ENCODE results near the gene TBC1D14.

The TBC1D14 gene

GRCh38 chr4:6909113-6909969 lies at the start of gene TBC1D14:
TBC1D14 (plus strand) TSS chr4:6909826; CDS start chr4:6923390, 13,564 bp downstream.
- DNase-seq (ENCODE audit: low spot score), result peak; percentile 89

- DNase-seq (ENCODE audit: low spot score), result no peak
These were observed 41.2 kb upstream of the TBC1D14 start for GRCh38 chr4:6868386-6868785.

- DNase-seq (ENCODE audit: low spot score), result no peak
These were observed 39.7 kb upstream of the TBC1D14 start for GRCh38 chr4:6869944-6870343.

- no peak for DNase-seq (ENCODE audit: low spot score)
These were observed 36.3 kb upstream of the TBC1D14 start for GRCh38 chr4:6873291-6873690.

- peak; percentile 62 for DNase-seq (ENCODE audit: low spot score)
These were observed 35.7 kb upstream of the TBC1D14 start for GRCh38 chr4:6873792-6874461.

- no peak for DNase-seq (ENCODE audit: low spot score)
These were observed 34.6 kb upstream of the TBC1D14 start for GRCh38 chr4:6874981-6875380.

GRCh38 chr4:6875431-6875831 lies 34.2 kb upstream of the TBC1D14 start:
- DNase-seq (ENCODE audit: low spot score), result peak; percentile 50

GRCh38 chr4:6876440-6876839 lies 33.2 kb upstream of the TBC1D14 start:
- DNase-seq (ENCODE audit: low spot score), result no peak

- DNase-seq (ENCODE audit: low spot score), result no peak
These were observed 32.6 kb upstream of the TBC1D14 start for GRCh38 chr4:6877067-6877466.

- no peak for DNase-seq (ENCODE audit: low spot score)
These were observed 31.1 kb upstream of the TBC1D14 start for GRCh38 chr4:6878451-6879059.

GRCh38 chr4:6880691-6881090 lies 28.9 kb upstream of the TBC1D14 start:
- peak; percentile 60 for DNase-seq (ENCODE audit: low spot score)

- no peak for DNase-seq (ENCODE audit: low spot score)
These were observed 27.7 kb upstream of the TBC1D14 start for GRCh38 chr4:6881908-6882307.

GRCh38 chr4:6884341-6884870 lies 25.2 kb upstream of the TBC1D14 start:
- DNase-seq (ENCODE audit: low spot score), result no peak

GRCh38 chr4:6885953-6886557 lies 23.6 kb upstream of the TBC1D14 start:
- peak; percentile 78 for DNase-seq (ENCODE audit: low spot score)

GRCh38 chr4:6886886-6887285 lies 22.7 kb upstream of the TBC1D14 start:
- DNase-seq (ENCODE audit: low spot score), result no peak

GRCh38 chr4:6887591-6888371 lies 21.8 kb upstream of the TBC1D14 start:
- no peak for DNase-seq (ENCODE audit: low spot score)

GRCh38 chr4:6888506-6889071 lies 21.0 kb upstream of the TBC1D14 start:
- no peak for DNase-seq (ENCODE audit: low spot score)

- DNase-seq (ENCODE audit: low spot score), result no peak
These were observed 20.4 kb upstream of the TBC1D14 start for GRCh38 chr4:6889101-6889735.

- no peak for DNase-seq (ENCODE audit: low spot score)
These were observed 19.8 kb upstream of the TBC1D14 start for GRCh38 chr4:6889736-6890324.

- DNase-seq (ENCODE audit: low spot score), result no peak
These were observed 19.3 kb upstream of the TBC1D14 start for GRCh38 chr4:6890358-6890757.

Data from putamen (tissue), 1 donor.